ENCODE results near the gene KIF16B. TPM values are rescaled to one million over a fixed set of nuclear protein-coding genes. Genes with fewer than 3 reads are reported as not detected.

The KIF16B gene
- total and polyA plus RNA-seq, 9 of the 15 experiments (the other 6 are each of a cell fraction or from before 2014, with no cell fraction given) = 1.00 to 10.6 (median 8.5) TPM

DNA sequence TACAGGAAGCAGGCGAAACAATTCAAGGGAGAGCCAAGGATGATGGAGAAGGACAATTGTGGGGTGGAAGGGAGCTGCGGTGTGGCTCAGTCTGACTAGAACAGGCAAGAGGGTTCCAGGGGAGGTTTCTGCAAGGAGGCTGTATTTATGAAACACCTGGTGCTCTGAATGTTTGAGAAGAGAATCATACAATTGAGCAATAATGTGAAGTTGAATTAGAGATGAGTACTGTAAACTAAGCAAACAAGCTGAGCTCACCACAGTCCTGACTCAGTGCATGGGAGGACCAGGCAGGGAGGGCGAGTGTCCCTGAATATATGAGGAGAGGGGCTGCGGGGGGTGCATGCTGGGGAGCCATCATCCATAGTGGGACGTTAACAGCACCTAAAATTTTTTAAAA is 279.7 kb downstream of the KIF16B start (continued):
- TF ChIP-seq, protein P1, sequence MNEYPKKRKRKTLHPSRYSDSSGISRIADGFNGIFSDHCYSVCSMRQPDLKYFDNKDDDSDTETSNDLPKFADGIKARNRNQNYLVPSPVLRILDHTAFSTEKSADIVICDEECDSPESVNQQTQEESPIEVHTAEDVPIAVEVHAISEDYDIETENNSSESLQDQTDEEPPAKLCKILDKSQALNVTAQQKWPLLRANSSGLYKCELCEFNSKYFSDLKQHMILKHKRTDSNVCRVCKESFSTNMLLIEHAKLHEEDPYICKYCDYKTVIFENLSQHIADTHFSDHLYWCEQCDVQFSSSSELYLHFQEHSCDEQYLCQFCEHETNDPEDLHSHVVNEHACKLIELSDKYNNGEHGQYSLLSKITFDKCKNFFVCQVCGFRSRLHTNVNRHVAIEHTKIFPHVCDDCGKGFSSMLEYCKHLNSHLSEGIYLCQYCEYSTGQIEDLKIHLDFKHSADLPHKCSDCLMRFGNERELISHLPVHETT (CRISPR knock-in tag; conservative IDR thresholded peaks at IDR 0.05 in 1 of 2, IDR thresholded peaks at IDR 0.05 in 1 of 2) = no peak
- TF ChIP-seq NFE2L1 (tag; IDR thresholded peaks at IDR 0.05; ENCODE audit: borderline replicate concordance, low read depth) (no peak), NBN (IDR thresholded peaks at IDR 0.05; ENCODE audit: low read depth) (no peak), COPS2 (conservative IDR thresholded peaks at IDR 0.05) (no peak), ZNF212 (CRISPR knock-in tag; IDR thresholded peaks at IDR 0.05) (no peak), MEF2A (IDR thresholded peaks at IDR 0.05; ENCODE audit: control insufficient read depth, low read depth, low read length) (no peak)

DNA sequence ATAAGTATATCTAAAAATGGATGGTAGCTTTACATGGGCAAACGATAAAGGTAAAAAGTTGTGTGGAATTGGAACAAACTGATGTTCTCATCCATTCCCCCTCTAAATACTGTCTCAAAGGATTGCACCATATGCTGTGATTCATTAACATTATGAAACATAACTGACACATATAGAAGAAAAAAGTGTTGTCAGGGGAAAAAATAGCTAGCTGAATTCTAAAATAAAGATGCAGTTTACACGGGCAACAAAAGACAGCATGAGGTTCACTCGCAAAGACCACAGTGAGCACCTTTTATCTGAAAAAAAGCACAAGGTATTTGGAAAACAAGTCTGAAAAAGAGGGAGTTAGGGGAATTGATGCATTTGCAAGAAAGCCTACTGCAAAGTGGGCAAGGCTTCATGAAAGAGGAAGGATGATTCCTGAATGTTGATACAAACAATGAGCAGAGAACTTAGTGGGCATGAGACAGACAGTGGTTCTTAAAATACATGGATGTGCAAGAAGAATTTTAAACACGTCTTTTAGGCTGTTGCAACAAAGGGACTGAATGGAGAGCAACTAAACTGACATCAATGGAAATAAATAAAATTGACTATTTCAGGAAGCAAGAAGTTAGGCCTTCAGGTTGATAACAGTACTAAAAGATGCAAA is 280.9 kb downstream of the KIF16B start:
- intact Hi-C loops (cut with micrococcal nuclease) (no loop called here), in situ Hi-C loops (cut with MboI) (no loop called here)
- ATAC-seq = no peak
- Histone ChIP-seq H3K4me3 (no peak overlapping the region), H4K20me1 (replicated peaks; ENCODE audit: control insufficient read depth, insufficient read depth, low read length) (no peaks in the 10 kb centered on the region), H3K36me3 (ENCODE audit: control insufficient read depth, insufficient read depth, low read length) (no peaks in the 10 kb centered on the region), H3K9ac (ENCODE audit: insufficient read depth in 1 of 2, low read depth in 2 of 2, low read length in 2 of 2) (no peak overlapping the region), H3K9me3 (replicated peaks; ENCODE audit: control insufficient read depth, insufficient read depth, low read depth, low read length) (no peaks in the 10 kb centered on the region), H3K27me3 (ENCODE audit: control insufficient read depth in 2 of 2, insufficient read depth in 2 of 2, low read length in 2 of 2) (no peaks in the 10 kb centered on the region), H3K9me1 (ENCODE audit: control insufficient read depth, insufficient read depth, low read length) (no peaks in the 10 kb centered on the region), H2AFZ (ENCODE audit: low read depth, low read length) (no peak overlapping the region), H3K4me2 (ENCODE audit: insufficient read depth, low read length) (no peak overlapping the region), H3K79me2 (ENCODE audit: control insufficient read depth, insufficient read depth, low read length) (no peaks in the 10 kb centered on the region), H3K27ac (ENCODE audit: extremely low read depth, low read depth, low read length) (no peak overlapping the region), H3K4me1 (replicated peaks in 1 of 2; ENCODE audit: control insufficient read depth in 2 of 2, insufficient read depth in 2 of 2, low read length in 2 of 2) (no peaks in the 10 kb centered on the region)
- FAIRE-seq = no peak
- 26% methylated on average over 4 of the region's 4 CpGs for WGBS (ENCODE audit: insufficient coverage, low coverage, missing lambda C conversion rate)
- no TSS peak for BruUV-seq (replicated peaks)
- no peak for DNase-seq (ENCODE audit: extremely low read depth in 1 of 4, low spot score in 3 of 4)
- ChIA-PET POLR2A (no interaction called here), CTCF (ENCODE audit: low intra/inter-chr PET ratio) (no interaction called here)
- TF ChIP-seq CCNT2 (IDR thresholded peaks at IDR 0.05; ENCODE audit: borderline replicate concordance, extremely low read depth, insufficient read length, low read depth, low read length) (no peak), ZNF431 (CRISPR knock-in tag; IDR thresholded peaks at IDR 0.05) (no peak)
- TF ChIP-seq, protein P2, sequence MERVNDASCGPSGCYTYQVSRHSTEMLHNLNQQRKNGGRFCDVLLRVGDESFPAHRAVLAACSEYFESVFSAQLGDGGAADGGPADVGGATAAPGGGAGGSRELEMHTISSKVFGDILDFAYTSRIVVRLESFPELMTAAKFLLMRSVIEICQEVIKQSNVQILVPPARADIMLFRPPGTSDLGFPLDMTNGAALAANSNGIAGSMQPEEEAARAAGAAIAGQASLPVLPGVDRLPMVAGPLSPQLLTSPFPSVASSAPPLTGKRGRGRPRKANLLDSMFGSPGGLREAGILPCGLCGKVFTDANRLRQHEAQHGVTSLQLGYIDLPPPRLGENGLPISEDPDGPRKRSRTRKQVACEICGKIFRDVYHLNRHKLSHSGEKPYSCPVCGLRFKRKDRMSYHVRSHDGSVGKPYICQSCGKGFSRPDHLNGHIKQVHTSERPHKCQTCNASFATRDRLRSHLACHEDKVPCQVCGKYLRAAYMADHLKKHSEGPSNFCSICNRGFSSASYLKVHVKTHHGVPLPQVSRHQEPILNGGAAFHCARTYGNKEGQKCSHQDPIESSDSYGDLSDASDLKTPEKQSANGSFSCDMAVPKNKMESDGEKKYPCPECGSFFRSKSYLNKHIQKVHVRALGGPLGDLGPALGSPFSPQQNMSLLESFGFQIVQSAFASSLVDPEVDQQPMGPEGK (CRISPR knock-in tag; IDR thresholded peaks at IDR 0.05; ENCODE audit: borderline replicate concordance) = no peak
- TF ChIP-seq, protein P3, sequence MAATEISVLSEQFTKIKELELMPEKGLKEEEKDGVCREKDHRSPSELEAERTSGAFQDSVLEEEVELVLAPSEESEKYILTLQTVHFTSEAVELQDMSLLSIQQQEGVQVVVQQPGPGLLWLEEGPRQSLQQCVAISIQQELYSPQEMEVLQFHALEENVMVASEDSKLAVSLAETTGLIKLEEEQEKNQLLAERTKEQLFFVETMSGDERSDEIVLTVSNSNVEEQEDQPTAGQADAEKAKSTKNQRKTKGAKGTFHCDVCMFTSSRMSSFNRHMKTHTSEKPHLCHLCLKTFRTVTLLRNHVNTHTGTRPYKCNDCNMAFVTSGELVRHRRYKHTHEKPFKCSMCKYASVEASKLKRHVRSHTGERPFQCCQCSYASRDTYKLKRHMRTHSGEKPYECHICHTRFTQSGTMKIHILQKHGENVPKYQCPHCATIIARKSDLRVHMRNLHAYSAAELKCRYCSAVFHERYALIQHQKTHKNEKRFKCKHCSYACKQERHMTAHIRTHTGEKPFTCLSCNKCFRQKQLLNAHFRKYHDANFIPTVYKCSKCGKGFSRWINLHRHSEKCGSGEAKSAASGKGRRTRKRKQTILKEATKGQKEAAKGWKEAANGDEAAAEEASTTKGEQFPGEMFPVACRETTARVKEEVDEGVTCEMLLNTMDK (IDR thresholded peaks at IDR 0.05; ENCODE audit: borderline replicate concordance, insufficient read depth, low read depth, low read length, poor library complexity, severe bottlenecking) = no peak
